Panc1 (cell line): ENCODE measurements around the gene POFUT1.

ENCODE experiments used
- CTCF ChIP-seq: fragments of 450-650 bp; IDR thresholded peaks from 2 replicates; pipeline ENCODE4 v1.5.1; 2017; ENCODE audit warnings: mild to moderate bottlenecking
- POLR2AphosphoS5 ChIP-seq: IDR thresholded peaks from 2 replicates; pipeline ENCODE4 v1.6.1; 2012; ENCODE audit warnings: mild to moderate bottlenecking, low read depth, low read length, moderate library complexity
- REST ChIP-seq, 2 experiments: IDR thresholded peaks; 2 replicates each; pipeline ENCODE4 v1.6.1; 2011 to 2012; ENCODE audit warnings: low read depth in 2 of 2, control low read depth in 1 of 2, low read length in 1 of 2, mild to moderate bottlenecking in 1 of 2, moderate library complexity in 1 of 2; ENCODE audit not compliant: insufficient read depth in 1 of 2
- SIN3A ChIP-seq: IDR thresholded peaks from 2 replicates; pipeline ENCODE4 v1.6.1; 2012; ENCODE audit warnings: low read depth, mild to moderate bottlenecking, low read length, moderate library complexity, borderline replicate concordance; ENCODE audit not compliant: insufficient read depth
- TCF7L2 ChIP-seq: IDR thresholded peaks from 2 replicates; pipeline ENCODE4 v1.6.1; 2011; ENCODE audit warnings: mild to moderate bottlenecking, low read depth, low read length, inconsistent platforms

GRCh38 chr20:32227306-32227705 lies 19.6 kb downstream of the POFUT1 start:
- TF ChIP-seq CTCF (no peak), REST (IDR thresholded peaks at IDR 0.05; ENCODE audit: insufficient read depth in 1 of 2, low read depth in 2 of 2, low read length in 1 of 2) (no peak), POLR2AphosphoS5 (no peak), TCF7L2 (no peak), SIN3A (no peak)
